Glutamatergic neuron (in vitro differentiated cells): ENCODE measurements around the gene YEATS2. TPM values are rescaled to one million over a fixed set of nuclear protein-coding genes. Genes with fewer than 3 reads are reported as not detected.
"Not testable (repeated sequence)": the region's sequence is repeated elsewhere in the genome, so short reads cannot be mapped to it uniquely, and the experiment has no call there.

ENCODE experiments used
- DNase-seq: peaks from one replicate; pipeline ENCODE4 v3.0.0; 2022
- H3K27ac Mint-ChIP-seq: one replicate; pipeline ENCODE4 v1.8.0; 2020; ENCODE audit warnings: mild to moderate bottlenecking, mixed read lengths, inconsistent platforms; ENCODE audit not compliant: unreplicated experiment
- H3K27me3 Mint-ChIP-seq: one replicate; pipeline ENCODE4 v1.8.0; 2020; ENCODE audit warnings: mild to moderate bottlenecking, moderate library complexity, mixed read lengths, inconsistent platforms; ENCODE audit not compliant: unreplicated experiment
- H3K36me3 Mint-ChIP-seq: one replicate; pipeline ENCODE4 v1.8.0; 2020; ENCODE audit warnings: mild to moderate bottlenecking, mixed read lengths, inconsistent platforms; ENCODE audit not compliant: unreplicated experiment
- H3K4me1 Mint-ChIP-seq: one replicate; pipeline ENCODE4 v1.8.0; 2020; ENCODE audit warnings: mild to moderate bottlenecking, low read depth, mixed read lengths, inconsistent platforms; ENCODE audit not compliant: unreplicated experiment
- H3K4me3 Mint-ChIP-seq: one replicate; pipeline ENCODE4 v1.8.0; 2020; ENCODE audit warnings: mild to moderate bottlenecking, mixed read lengths, inconsistent platforms; ENCODE audit not compliant: unreplicated experiment
- H3K9me3 Mint-ChIP-seq: one replicate; pipeline ENCODE4 v1.8.0; 2020; ENCODE audit warnings: mild to moderate bottlenecking, moderate library complexity, mixed read lengths, inconsistent platforms; ENCODE audit not compliant: unreplicated experiment
- total RNA-seq: library from RNA; stranded (reverse); fragmentation: NEBNext Ultra II Directional; extraction: Animal tissue kit (Norgen Biotek cat#: 25700); gene quantifications from one replicate; pipeline ENCODE4 v1.2.1, GENCODE V29; 2021; ENCODE audit not compliant: unreplicated experiment
- TF ChIP-seq, protein P1 (sequence below): fragments of 200-600 bp; sonication (generic); IDR thresholded peaks from one replicate; pipeline ENCODE4 v1.5.0; 2021; ENCODE audit not compliant: partially characterized antibody, unreplicated experiment

Gene YEATS2
- total RNA-seq, 1 donor from 2014 or later: 56.1 TPM

DNA sequence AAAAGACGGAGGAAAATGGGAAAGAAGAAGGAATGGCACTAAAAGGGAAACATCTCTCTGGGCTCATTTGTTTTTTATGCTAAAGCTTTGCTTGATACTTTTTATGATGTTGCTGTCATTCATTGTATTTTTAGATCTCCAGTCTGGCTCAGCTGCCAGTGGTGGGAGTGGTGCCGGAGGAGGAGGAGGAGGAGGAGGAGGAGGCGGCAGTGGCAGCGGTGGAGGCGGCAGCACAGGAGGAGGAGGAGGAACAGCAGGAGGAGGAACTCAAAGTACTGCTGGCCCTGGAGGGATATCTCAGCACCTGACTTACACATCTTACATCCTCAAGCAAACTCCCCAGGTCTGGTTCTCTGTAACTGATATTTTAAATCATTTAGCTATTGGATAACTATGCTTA is 78.2 kb downstream of the YEATS2 start:
- Mint-ChIP-seq H3K27me3 (peaks cover 1% of the 10 kb centered on the region), H3K9me3 (peaks cover 5% of the 10 kb centered on the region), H3K36me3 (peaks cover 7% of the 10 kb centered on the region), H3K27ac (no peak overlapping the region), H3K4me3 (no peak overlapping the region), H3K4me1 (no peaks in the 10 kb centered on the region)
- TF ChIP-seq, protein P1, sequence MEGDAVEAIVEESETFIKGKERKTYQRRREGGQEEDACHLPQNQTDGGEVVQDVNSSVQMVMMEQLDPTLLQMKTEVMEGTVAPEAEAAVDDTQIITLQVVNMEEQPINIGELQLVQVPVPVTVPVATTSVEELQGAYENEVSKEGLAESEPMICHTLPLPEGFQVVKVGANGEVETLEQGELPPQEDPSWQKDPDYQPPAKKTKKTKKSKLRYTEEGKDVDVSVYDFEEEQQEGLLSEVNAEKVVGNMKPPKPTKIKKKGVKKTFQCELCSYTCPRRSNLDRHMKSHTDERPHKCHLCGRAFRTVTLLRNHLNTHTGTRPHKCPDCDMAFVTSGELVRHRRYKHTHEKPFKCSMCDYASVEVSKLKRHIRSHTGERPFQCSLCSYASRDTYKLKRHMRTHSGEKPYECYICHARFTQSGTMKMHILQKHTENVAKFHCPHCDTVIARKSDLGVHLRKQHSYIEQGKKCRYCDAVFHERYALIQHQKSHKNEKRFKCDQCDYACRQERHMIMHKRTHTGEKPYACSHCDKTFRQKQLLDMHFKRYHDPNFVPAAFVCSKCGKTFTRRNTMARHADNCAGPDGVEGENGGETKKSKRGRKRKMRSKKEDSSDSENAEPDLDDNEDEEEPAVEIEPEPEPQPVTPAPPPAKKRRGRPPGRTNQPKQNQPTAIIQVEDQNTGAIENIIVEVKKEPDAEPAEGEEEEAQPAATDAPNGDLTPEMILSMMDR: no peak
- no peak for DNase-seq

GRCh38 chr3:183776451-183776850 is 78.9 kb downstream of the YEATS2 start:
- not testable (repeated sequence) for H3K36me3 Mint-ChIP-seq, H3K4me1 Mint-ChIP-seq, DNase-seq, H3K4me3 Mint-ChIP-seq, H3K27ac Mint-ChIP-seq, H3K9me3 Mint-ChIP-seq, H3K27me3 Mint-ChIP-seq

GRCh38 chr3:183777016-183777618 is 79.5 kb downstream of the YEATS2 start:
- DNase-seq: no peak
- H3K4me1 Mint-ChIP-seq: no peaks in the 10 kb centered on the region
- peaks cover 5% of the 10 kb centered on the region for H3K9me3 Mint-ChIP-seq
- H3K36me3 Mint-ChIP-seq: peaks cover 7% of the 10 kb centered on the region
- TF ChIP-seq, protein P1: no peak
- H3K27me3 Mint-ChIP-seq: peaks cover under 1% of the 10 kb centered on the region
- no peak overlapping the region for H3K27ac Mint-ChIP-seq
- H3K4me3 Mint-ChIP-seq: no peak overlapping the region

DNA sequence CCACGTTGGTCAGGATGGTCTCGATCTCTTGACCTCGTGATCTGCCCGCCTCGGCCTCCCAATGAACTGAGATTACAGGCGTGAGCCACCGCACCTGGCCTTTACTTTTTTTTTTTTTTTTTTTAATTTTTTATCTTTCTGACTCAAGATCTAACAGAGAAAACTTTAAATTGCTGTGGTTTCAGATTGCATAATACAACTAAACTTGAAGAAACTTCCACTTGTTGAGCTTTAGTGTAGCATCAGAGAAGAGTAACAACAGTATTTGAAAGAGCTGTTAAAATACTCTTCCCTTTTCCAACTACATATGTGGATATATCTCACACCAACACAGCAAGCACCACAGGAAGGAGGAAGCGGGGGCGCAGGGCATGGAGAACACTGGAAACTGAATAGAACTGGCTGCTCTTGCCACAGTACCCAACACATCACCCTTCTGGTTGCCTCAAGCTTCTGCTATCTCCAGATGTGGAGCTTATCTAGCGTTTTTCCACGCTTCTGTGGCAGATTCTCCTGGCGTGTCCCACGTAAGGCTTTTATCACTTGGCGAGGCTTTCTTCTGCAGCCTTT is 82.4 kb downstream of the YEATS2 start:
- Mint-ChIP-seq H3K27ac (no peak overlapping the region), H3K4me3 (no peak overlapping the region), H3K27me3 (no peaks in the 10 kb centered on the region), H3K4me1 (no peaks in the 10 kb centered on the region), H3K36me3 (no peaks in the 10 kb centered on the region), H3K9me3 (peaks cover 3% of the 10 kb centered on the region)
- TF ChIP-seq, protein P1: no peak
- no peak for DNase-seq

- TF ChIP-seq, protein P1: no peak
- Mint-ChIP-seq H3K27ac (no peak overlapping the region), H3K27me3 (no peaks in the 10 kb centered on the region), H3K9me3 (peaks cover 3% of the 10 kb centered on the region), H3K4me1 (no peaks in the 10 kb centered on the region), H3K4me3 (no peak overlapping the region), H3K36me3 (no peaks in the 10 kb centered on the region)
- no peak for DNase-seq
Observed at GRCh38 chr3:183781246-183781645, 83.6 kb downstream of the YEATS2 start.
